ENCODE results near the gene SLC39A10.

The SLC39A10 gene

GRCh38 chr2:195675783-195676427 lies 18.9 kb downstream of the SLC39A10 start:
- H3K36me3 ChIP-seq (ENCODE audit: control insufficient read depth, insufficient read depth, low read length), result no peaks in the 10 kb centered on the region
- no peak overlapping the region for H3K4me3 ChIP-seq (replicated peaks; ENCODE audit: low read depth, low read length)
- no peak for DNase-seq (ENCODE audit: extremely low read depth, insufficient read length)
- H3K27me3 ChIP-seq (replicated peaks; ENCODE audit: control insufficient read depth, insufficient read depth, low read length), result no peaks in the 10 kb centered on the region
- no peak for TF ChIP-seq CTCF (IDR thresholded peaks at IDR 0.05; ENCODE audit: insufficient read depth, low read length, poor library complexity, severe bottlenecking)

- H3K27me3 ChIP-seq (replicated peaks; ENCODE audit: control insufficient read depth, insufficient read depth, low read length), result no peaks in the 10 kb centered on the region
- H3K36me3 ChIP-seq (ENCODE audit: control insufficient read depth, insufficient read depth, low read length), result no peaks in the 10 kb centered on the region
- no peak for TF ChIP-seq CTCF (IDR thresholded peaks at IDR 0.05; ENCODE audit: insufficient read depth, low read length, poor library complexity, severe bottlenecking)
These were observed 20.3 kb downstream of the SLC39A10 start for GRCh38 chr2:195677290-195677689.

GRCh38 chr2:195677884-195678283 lies 20.9 kb downstream of the SLC39A10 start:
- no peak for TF ChIP-seq CTCF (IDR thresholded peaks at IDR 0.05; ENCODE audit: insufficient read depth, low read length, poor library complexity, severe bottlenecking)
- no peak overlapping the region for H3K4me3 ChIP-seq (replicated peaks; ENCODE audit: low read depth, low read length)
- no peaks in the 10 kb centered on the region for H3K36me3 ChIP-seq (ENCODE audit: control insufficient read depth, insufficient read depth, low read length)
- no peaks in the 10 kb centered on the region for H3K27me3 ChIP-seq (replicated peaks; ENCODE audit: control insufficient read depth, insufficient read depth, low read length)
- DNase-seq (ENCODE audit: extremely low read depth, insufficient read length), result no peak

More at GRCh38 chr2:195677290-195677689, 20.3 kb downstream of the SLC39A10 start:
- DNase-seq (ENCODE audit: extremely low read depth, insufficient read length), result no peak
- H3K4me3 ChIP-seq (replicated peaks; ENCODE audit: low read depth, low read length), result no peak overlapping the region

- no peaks in the 10 kb centered on the region for H3K36me3 ChIP-seq (ENCODE audit: control insufficient read depth, insufficient read depth, low read length)
- DNase-seq (ENCODE audit: extremely low read depth, insufficient read length), result no peak
- H3K4me3 ChIP-seq (replicated peaks; ENCODE audit: low read depth, low read length), result no peak overlapping the region
- no peak for TF ChIP-seq CTCF (IDR thresholded peaks at IDR 0.05; ENCODE audit: insufficient read depth, low read length, poor library complexity, severe bottlenecking)
- no peaks in the 10 kb centered on the region for H3K27me3 ChIP-seq (replicated peaks; ENCODE audit: control insufficient read depth, insufficient read depth, low read length)
These were observed 25.1 kb downstream of the SLC39A10 start for GRCh38 chr2:195682077-195682476.

- no peak for DNase-seq (ENCODE audit: extremely low read depth, insufficient read length)
- Histone ChIP-seq H3K36me3 (ENCODE audit: control insufficient read depth, insufficient read depth, low read length) (no peaks in the 10 kb centered on the region), H3K4me3 (replicated peaks; ENCODE audit: low read depth, low read length) (no peak overlapping the region), H3K27me3 (replicated peaks; ENCODE audit: control insufficient read depth, insufficient read depth, low read length) (no peaks in the 10 kb centered on the region)
- no peak for TF ChIP-seq CTCF (IDR thresholded peaks at IDR 0.05; ENCODE audit: insufficient read depth, low read length, poor library complexity, severe bottlenecking)
These were observed 26.1 kb downstream of the SLC39A10 start for GRCh38 chr2:195683174-195683573.

GRCh38 chr2:195686564-195686963 lies 29.5 kb downstream of the SLC39A10 start:
- H3K4me3 ChIP-seq (replicated peaks; ENCODE audit: low read depth, low read length), result no peak overlapping the region
- no peaks in the 10 kb centered on the region for H3K36me3 ChIP-seq (ENCODE audit: control insufficient read depth, insufficient read depth, low read length)
- H3K27me3 ChIP-seq (replicated peaks; ENCODE audit: control insufficient read depth, insufficient read depth, low read length), result no peaks in the 10 kb centered on the region
- TF ChIP-seq CTCF (IDR thresholded peaks at IDR 0.05; ENCODE audit: insufficient read depth, low read length, poor library complexity, severe bottlenecking), result no peak
- no peak for DNase-seq (ENCODE audit: extremely low read depth, insufficient read length)

Measured in GM06990 (cell line).